ENCODE results near the gene LRPAP1.
"Not testable (repeated sequence)": the region's sequence is repeated elsewhere in the genome, so short reads cannot be mapped to it uniquely, and the experiment has no call there.

Gene LRPAP1

DNA sequence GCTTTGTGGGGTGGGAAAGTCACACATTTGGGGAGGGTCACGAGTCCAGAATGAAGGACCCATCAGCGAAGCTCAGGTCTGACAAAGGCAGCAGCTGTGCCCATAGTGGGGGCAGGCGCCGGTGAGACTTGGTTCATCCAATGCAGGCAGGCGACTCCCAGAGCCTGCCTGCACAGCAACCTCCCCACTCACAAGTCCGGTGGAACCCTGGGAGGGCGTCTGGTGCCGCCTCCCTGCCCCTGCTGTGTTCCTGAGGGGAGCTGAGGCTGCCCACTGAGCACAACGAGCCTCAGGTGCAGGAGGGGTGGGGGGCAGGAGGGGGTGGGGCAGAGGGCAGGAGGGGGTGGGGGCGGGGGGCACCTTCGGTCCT lies 13.7 kb downstream of the LRPAP1 start:
- DNase-seq: no peak

DNA sequence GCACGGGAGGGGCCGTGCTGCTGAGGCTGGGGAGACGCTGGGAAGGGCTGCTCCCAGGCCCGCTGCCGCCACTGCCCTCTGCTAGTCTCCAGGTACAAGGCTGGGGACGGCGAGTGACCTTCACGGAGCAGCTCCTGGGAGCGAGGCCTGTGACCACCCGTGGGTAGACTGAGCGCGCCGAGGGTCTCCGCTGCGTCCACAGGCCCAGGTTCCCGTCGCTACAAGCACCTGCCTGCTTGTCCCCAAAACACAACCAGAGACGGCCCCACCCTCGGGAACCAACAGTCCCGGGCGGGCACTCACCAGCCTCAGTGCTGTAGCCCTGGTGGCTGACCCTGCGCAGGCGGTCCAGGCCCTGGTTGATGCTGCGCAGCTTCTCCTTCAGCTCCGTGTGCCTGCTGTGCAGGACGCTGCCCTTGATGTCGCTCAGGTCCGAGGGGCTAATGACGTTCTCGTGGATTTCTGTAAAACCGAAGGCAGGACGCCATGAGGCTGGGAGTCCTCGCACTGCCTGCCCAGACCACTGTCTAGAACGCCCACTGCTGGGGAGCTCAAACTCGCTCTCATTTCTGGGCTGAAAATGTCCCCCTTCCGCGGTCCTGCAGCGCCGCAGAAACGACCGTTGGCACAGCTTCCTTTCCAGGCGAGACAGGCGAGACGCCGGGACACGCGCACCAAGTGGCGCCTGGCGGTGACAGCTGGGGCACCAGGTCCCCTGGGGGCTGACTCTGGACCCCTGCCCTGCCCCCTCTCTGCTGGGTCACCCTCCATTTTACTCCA lies 14.3 kb downstream of the LRPAP1 start:
- DNase-seq: peak; percentile 11

DNA sequence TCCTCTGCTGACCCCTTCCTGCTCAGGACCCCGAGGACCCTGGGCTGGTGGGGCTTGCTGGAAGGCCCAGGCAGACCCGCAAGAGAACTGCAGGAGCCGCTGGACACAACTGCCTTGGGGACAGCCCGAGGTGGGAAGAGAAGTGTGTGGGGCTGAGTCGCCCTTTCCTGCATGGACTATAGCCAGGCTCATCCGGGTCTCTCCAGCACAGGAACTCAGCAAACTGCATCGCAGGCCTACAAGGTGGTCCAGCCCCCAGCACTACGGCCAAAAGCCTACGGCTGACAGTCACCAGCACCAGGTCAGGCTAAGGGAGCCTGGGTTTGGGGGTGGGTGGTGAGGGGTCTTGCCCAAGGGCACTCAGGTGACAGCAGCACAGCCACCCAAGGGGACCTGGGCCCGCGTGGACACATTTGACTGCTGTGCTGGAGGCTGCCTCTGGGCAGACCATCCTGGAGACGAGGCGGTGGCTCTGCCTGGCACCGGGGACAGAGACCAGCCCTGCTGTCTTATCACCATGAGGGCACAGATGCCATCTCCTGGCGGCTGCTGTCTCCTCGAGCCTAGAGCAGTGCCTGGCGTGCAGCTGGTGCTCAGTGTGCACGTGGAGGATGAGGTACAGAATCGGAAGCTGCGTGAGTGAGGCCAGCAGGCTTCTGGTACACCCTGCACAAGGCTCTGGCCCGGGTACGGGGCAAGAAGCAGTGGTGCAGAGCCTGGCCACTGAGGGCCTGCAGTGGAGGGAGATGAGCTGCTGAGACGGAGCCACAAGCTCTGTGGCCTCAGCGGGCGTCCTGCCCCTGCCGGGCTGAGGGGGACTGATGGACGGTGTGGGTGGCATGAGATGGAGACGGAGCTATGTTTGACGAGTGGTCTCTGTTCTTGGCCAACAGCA lies 15.1 kb downstream of the LRPAP1 start:
- DNase-seq: no peak

DNA sequence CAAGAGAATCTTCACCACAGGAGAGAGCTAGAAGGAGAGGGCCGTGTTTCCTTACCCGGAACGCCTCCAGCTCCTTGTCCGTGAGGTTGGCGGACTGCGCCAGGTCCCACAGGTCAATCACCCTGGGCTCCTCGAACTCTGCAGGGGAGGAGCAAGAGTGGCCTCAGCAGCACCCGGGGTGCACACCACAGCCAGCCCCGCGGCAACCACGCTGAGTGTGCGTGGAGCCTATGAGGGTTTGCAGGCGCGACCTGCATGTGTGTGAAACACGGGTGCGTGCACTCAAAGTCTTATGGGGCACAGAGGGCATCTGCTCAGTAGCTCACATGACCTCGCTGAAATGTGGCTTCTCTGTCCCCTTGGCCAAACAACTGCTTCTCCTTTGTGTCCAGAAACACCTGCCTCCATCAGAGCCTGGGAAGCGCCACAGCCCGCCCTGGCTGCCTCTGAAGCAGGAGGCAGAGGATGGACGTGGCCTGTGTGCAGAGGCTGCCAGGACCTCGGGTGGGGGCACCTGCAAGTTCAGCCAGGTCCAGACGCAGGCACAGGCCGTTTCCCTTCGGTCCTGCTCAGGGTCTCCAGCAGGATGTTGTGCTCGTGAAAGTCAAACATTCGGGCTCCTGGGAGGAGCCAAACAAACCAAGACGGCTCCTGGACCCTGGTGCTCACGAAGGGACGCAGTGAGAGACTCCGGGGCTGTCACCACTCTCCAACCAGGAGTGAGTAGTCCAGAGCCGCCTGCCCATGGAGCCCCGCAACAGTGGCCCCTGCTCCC lies 16.0 kb downstream of the LRPAP1 start:
- DNase-seq: no peak

DNA sequence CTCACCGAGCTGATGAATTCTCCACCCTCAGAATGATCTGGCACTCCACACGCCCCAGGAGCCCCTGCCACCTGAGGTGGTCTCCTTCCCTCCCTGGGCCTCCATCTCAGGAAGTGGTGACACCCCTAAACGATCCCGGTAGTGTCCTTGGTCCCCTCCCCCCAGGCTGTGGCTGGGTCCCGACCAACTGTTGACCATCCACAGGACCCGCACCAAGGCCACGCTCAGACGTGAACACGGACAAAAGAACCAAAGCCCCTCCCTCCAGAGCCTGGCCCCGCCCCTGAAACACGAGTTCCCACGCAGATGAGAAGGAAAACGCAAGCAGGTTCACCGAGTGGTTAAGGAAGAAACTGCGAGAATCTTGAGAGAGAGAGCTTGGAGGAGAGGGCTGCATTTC lies 16.6 kb downstream of the LRPAP1 start:
- DNase-seq: no peak

DNA sequence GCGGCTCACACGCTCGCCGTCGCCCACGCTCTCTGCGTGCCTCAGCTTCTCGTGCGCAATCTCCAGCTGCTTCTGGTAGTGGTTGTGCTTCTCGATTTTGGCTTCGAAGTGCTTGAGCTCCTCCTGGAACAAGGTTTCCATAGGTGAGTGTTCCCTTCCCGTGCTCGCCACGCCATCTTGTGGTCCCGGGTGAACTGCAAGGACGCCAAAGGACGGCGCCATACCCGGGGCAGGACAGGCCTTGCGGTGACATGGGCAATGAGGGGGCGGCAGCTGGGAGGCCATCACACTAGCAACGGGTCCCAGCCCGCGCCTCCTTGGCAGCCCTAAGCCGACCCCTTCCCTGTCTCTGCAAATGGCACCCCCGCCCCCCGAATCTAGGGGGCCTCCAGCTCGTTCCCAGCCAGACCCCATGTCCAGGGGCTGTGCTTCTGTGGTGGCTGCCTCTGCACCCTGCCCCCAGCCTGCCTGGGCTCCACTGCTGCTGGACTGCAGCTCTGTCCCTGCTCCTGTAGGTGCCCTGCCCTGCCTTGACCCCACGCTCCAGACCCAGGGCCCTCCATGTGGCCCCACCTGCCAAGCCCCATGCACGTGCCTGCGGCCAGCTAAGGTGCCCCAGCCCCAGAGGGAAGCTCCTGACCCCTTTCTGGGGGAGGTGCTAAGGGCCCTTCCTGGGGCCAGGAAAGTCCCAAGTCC lies 17.3 kb downstream of the LRPAP1 start:
- DNase-seq: peak; percentile 11

DNA sequence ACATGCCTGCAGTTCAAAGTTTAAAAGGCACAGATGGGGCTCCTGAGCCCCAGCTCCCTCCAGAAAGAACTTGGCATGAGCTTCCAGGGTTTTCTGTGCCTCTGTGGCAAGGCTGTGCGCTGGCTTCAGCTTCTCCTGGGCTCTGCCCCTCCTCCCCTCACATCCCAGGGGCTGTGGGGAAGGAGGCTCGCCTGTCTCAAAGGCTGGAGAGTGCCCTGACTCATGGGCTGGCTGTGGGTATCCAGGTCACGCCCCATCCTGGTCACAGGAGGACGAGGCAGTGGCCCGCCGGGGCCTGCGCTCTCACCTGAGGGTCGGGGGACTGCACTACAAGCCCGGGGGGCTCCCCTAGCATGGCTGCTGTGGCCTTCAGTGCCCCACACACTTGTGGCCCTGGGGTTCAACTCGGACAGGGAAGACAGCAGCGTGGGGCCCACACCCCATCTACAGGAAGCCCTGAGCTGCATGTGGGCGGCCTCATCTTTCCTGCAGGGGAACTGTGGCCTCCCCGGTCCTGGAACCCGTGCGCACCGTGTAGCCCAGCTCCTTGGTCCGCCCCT lies 17.9 kb downstream of the LRPAP1 start:
- DNase-seq: no peak

DNA sequence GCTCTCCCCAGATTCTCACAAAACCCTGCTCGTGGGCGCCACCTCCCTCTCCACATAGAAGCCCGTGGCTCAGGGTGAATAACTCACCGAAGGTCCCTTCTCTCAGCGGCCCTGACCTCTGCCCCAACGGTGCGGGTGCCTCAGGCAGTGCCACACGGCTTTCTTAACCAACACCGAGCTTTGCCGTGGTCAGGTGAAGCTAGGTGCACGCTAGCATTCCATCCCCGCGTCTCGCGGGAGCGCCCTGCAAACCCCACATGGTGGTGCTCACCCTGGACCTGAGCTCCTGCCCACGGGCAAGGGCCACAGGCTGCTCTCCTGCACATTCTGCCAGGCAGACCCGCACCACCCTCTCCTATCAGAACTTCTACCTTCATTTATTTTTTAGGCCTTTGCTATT lies 18.4 kb downstream of the LRPAP1 start:
- no peak for DNase-seq

DNA sequence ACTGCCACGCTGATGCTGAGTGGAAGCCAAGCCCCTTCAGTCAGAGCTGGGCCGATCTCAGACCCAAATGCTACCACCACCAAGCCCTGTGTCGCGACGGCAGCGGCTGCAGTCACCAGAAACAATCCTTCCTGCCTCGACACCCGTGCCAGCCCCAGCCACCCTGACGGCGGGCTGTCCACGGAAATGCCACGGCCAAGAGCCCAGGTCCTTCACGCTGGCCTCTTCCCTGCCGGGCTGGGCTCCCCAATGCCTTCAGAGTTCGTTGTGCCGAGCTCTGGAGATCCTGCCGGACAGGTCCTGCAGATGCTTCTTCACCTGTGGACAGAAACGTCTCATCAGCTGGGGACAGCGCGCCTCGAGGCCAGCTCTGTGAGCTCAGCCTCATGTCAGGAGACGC lies 19.5 kb downstream of the LRPAP1 start:
- DNase-seq: no peak

DNA sequence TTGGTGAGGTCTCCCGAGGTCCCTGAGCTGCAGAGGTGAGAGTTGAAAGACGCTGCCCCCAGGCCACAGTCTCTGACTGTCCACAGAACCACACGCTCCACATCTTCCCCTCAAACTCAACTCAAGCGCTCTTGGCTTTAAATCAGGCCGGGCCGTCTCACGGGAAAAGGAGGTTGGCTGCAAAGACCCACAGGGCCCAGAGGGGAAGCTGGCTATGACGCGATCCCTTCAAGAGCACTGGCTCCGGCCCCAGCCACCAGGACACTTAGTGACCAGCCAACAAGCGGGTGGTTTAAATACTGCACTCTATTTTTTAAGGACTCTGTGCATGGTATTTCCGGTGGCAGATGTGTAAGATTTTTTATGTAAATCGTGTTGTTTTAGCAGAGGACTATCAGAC lies 19.9 kb downstream of the LRPAP1 start:
- DNase-seq: no peak

DNA sequence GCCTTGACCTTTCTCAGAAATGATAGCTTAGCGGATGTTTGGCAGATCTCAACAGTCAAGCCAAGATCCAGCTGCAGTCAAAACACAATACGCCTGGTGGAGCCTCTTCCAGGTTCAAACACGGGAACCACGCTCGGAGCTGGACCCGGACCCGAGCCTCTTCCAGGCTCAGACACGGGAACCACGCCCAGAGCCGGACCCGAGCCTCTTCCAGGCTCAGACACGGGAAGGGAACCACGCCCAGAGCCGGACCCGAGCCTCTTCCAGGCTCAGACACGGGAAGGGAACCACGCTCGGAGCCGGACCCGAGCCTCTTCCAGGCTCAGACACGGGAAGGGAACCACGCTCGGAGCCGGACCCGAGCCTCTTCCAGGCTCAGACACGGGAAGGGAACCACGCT lies 20.6 kb downstream of the LRPAP1 start:
- not testable (repeated sequence) for DNase-seq

DNA sequence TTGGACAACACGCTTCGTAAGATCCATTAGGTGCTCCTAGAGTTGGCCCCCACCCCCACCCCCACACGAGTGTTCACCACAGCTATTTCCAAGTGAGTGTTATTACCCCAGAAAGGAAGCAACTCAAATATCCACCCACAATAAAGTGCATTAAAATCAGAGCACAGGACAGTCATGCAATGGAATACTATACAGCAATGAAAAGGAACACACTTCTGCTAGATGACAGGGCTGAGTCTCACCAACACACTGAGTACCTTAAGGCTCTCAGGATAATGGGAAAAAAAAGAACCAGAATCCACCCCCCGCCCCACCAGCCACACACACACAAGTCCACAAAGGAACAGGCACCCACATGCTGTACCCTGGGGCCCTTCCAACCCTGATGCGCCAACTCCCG lies 21.0 kb downstream of the LRPAP1 start:
- DNase-seq: no peak

DNA sequence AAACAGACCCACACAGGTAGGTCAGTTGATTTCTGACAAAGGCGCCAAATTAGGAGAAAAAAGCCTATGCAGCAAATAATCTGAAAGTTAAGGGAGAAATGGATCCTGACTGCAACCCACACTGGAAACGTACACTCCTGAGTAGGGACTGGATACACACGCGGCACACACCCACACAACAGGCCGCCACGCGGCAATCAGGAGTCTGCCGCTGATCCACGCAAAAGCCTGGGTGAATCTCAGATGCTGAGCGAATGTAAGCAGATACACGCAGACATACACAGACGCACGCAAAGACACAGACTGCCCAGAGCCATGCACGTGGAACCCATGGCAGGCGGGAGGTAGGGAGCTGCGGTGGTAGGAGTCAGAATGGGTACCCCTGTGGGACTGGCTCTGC lies 21.7 kb downstream of the LRPAP1 start:
- no peak for DNase-seq

DNA sequence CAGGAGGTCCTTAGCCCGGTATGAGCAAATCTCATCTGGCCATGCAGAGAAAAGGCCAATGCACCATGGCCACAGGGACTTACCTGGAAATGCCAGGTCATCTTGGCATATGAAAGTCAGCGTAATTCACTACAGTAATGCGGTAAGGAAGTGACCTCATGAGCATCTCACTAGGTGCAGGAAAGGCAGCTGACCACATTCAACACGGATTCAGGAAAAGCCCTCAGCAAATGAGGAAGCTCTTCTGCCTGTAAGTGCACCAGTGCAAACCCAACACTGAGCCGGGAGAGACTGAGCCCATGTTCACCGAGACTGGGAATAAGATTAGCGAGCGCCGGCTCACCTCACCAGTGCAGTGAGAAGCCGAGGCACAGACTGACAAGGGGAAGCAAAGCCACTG lies 23.7 kb downstream of the LRPAP1 start:
- no peak for DNase-seq

DNA sequence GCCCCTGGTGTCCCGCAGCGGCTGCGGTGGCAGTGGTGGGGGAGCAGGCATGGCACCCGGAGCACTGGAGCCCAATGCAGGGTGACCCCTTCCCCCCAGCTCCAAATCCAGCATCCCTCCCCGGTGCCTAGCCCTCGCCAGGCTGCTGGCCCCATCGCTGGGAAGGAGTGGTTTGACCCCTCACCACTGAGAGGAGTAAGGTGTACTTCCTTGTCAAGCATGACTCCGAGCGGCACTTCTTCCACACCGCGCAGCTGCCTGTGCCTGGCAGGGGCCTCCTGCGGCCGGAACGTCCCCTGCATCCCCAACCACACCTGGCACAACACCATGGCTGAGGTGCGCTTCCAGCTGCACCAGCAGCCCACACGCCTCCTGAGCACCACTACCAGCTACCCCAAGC lies 27.0 kb downstream of the LRPAP1 start:
- no peak for DNase-seq

DNA sequence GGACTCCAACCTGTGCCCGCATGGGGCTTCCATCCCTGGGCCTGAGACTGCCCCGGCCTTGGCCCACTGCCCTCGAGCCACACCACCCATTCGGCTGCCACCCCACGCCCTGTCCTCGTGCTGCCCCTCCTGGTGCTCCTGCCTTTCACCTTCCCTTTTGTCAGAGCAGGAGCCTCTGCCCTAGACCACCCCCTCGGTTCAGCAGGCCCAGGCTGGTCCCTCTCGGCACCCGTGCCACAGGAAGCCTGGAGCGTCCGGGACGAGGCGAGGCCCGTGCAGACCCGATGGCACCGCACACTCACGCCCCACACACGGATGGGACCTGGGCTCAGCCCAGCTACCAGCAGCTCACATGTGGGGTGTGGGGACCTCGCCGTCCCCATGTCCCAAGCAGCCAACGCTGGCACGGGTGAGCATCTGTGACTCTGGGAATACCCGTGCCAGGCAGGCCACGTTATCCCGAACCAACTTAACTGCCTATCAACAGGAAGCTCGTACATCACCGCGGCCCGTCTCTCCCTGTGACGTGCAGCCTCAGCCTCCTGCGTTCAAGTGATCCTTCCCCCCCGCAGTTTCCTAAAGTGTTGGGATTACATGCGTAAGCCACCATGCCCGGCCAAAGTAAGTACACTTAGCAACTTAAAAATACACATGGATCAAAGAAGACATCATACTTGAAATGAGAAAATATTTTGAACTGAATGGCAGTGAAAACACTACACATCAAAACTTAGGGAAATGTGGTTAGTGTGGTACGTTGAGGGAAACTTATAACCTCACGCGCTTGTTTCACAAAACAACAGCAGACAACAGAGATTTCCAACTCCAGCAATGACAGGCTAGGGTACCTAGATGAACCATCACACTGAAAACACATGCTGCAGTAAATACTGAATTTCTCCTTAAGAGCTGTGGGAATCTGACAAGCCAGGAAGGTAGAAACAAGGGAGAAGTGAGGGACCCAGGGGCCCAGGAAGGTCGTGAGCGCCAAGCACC lies 29.0 kb downstream of the LRPAP1 start:
- DNase-seq: no peak

DNA sequence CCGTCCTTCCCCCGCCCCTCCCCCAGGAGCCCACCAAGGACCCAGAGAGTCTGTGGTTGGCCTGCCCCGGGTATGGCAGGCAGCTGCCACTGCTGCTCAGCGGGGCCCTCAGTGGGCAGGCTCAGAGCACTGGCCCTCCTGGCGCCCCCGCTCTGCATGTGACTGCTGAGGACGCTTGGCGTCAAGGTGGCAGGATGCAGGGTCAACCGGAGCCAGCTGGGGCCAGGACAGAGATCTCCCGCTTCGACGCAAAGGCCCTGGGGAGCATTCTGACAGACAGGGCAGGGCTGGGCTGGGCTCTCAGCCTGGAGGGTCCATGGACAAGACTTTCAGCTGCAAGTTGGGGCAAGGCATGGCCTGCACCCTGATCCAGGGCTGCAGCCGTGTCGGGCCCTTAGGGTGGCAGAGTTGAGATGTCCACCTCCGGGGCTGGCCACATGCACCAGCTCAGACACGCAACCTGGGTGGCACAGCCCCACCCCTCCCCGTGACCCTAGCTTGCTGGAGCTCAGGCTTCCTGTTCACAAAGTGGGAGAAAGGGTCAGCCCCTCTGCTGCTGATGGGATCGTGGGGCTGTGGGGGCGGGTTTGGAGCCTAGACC lies 30.3 kb downstream of the LRPAP1 start:
- DNase-seq: no peak

DNA sequence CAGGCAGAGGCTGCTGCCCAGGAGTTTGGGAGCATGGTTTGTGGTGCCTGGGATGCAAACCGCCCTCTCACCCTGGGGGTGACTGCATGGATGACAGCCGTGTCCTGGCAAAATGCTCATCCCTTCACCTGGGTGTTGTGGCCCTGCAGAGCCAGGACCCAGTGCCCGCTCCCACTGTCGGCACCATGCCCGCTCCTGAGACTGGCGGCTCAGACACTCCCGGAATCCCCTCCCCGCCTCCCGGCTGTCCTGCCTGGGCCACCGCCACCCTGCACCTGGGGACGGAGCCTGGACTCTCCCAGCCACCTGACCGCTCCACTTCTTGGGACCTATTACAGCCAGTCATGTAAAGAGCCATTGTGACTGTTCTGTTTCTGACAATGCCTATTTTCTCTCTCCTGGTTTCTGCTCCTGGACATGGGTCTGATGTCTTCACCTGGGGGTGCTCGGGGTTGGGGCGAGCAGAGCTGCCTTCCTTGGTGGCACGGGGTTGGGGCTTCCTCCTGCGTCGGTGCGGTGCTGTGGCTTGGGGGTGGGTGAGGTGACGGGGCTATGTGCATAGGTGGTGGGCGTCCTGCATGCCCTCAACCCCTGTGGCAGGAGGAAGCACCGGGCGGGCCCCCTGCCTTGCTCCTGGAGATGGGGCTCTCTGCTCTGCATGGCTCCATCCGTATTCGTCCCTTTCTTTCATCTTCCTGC lies 30.9 kb downstream of the LRPAP1 start:
- DNase-seq: no peak

DNA sequence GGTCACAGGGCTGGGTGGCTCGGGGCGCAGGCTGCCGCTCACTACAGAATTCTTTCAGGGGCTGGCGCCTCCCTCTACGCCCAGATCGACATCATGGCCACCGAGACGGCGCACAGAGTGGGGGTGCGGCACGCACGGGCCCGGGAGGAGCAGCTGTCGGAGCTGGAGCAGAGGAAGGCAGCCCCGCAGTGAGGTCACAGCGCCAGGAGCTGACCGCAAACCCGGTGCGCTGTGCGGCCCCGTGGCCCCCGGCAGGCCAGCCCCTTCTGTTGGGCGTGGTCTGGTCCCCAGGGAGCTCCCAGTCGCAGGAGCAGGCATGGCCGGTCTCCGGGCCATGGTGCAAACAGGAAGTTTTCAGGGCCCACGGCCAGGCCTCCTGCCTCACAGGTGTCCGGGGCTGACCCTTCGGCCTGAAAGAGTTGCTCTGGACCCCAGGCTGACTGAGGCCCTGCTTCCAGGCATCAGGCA lies 31.6 kb downstream of the LRPAP1 start:
- DNase-seq: no peak

DNA sequence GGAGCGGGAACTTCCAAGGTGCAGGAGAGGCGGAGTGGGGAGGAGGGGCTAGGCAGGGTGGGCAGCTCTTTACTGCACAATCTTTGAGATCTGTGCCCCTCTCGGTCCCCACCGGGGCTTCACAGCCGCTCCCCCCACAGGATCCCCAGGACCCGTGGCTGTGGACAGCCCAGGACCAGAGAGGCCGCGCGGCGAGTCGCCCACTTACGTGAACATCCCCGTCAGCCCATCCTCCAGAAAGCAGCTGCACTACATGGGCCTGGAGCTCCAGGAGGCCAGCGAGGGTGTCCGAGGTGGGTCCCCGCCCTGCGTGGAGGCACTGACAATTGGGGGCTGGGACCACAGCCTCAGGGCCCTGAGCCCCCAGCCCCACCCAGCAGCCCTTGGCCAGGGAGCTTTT lies 32.1 kb downstream of the LRPAP1 start:
- no peak for DNase-seq
